ENCODE results near the gene MYMK. TPM values are rescaled to one million over a fixed set of nuclear protein-coding genes. Genes with fewer than 3 reads are reported as not detected.

MYMK gene
- total RNA-seq, 1 donor from 2014 or later: not detected

DNA sequence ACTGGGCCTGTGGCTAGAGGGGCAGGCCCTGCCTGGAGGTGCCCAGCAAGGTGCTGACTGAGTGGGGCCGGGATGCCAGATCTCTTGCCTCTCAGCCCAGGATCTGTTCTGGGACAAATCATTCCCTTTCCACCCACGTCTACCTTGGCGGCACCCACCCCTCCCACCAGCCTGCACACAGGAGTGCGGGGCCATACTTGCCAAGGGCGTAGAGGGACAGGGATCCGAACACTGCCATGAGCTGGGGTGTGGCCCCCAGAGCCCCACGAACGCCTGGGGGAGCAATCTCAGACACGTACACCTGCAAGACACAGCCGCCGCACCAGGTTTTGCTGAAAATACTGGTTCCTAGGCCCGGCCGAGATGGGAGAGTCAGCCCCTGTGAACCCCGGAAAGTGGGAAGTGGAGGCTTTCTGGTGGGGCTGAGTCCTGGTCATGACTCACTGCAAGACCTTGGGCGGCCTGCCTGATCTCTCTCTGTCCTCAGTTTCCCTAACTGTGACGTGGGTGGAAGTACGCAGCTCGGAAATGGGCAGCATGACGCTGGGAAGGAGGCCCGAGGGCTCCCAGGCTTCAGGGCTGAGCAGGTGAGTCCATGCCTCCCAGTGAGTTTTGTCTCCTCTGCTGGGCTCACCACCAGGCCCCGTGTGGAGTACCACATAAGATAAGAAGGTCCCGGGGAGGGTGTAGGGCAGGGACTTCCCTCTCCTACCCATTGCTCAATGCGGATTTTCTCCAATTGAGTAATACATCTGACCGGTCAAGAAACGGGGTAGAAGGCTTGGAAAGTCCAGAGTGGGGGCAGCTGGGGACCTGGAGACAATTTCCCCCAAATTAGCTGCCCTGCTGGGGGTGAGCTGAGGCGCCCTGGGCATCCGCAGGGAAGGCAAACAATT lies 48.5 kb downstream of the MYMK start:
- ATAC-seq (no peak), DNase-seq (ENCODE audit: missing footprints) (no peak)
- intact Hi-C loops (cut with DNase I): loop anchor here (5.0 to 10.0 kb wide), 2 partner anchors 59 to 441 kb away; partner anchors contain the start of genes GTF3C5 and REXO4

GRCh38 chr9:133475292-133476012 lies 49.3 kb downstream of the MYMK start:
- no peak for DNase-seq (ENCODE audit: missing footprints)
- no peak for ATAC-seq
- intact Hi-C loops (cut with DNase I): loop anchor here (5.0 to 10.0 kb wide), 2 partner anchors 58 to 441 kb away; partner anchors contain the start of genes GTF3C5 and REXO4

DNA sequence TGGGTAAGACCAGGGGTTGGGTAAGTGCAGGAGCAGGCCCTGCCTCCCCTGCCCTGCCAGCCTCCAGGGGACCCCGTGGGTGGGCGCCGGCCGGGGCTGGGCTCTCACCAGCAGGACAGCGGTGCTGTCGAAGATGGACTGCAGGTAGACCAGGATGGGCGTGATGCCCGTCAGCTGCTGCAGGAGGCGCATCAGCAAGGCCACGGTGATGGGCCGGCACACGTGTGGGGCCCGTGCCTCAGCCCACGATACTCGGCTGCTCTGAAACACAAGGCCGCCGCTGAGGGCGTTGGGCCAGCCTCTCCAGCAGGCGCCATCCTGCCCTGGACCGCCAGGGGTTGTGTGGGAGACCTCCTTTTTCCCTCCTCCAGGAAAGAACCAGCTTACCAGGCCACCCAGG lies 49.9 kb downstream of the MYMK start:
- intact Hi-C loops (cut with DNase I): loop anchor here (5.0 to 10.0 kb wide), 2 partner anchors 58 to 440 kb away; partner anchors contain the start of genes GTF3C5 and REXO4
- DNase-seq (ENCODE audit: missing footprints) (no peak), ATAC-seq (no peak)

GRCh38 chr9:133474215-133474614 lies 50.5 kb downstream of the MYMK start:
- ATAC-seq (no peak), DNase-seq (ENCODE audit: missing footprints) (no peak)
- intact Hi-C loops (cut with DNase I): loop anchor here (10.0 kb wide), 1 partner anchor 439 kb away; the partner anchor contains the start of gene GTF3C5

GRCh38 chr9:133473743-133474142 lies 51.0 kb downstream of the MYMK start:
- DNase-seq (ENCODE audit: missing footprints) (no peak), ATAC-seq (no peak)
- intact Hi-C loops (cut with DNase I): loop anchor here (10.0 kb wide), 1 partner anchor 439 kb away; the partner anchor contains the start of gene GTF3C5

GRCh38 chr9:133472753-133473378 lies 51.9 kb downstream of the MYMK start:
- no peak for ATAC-seq
- no peak for DNase-seq (ENCODE audit: missing footprints)
- intact Hi-C loops (cut with DNase I): loop anchor here (10.0 kb wide), 1 partner anchor 438 kb away; the partner anchor contains the start of gene GTF3C5

- no peak for ATAC-seq
- DNase-seq (ENCODE audit: missing footprints): no peak
- intact Hi-C loops (cut with DNase I): loop anchor here (10.0 kb wide), 1 partner anchor 437 kb away; the partner anchor contains the start of gene GTF3C5
Measured at GRCh38 chr9:133472277-133472645, 52.5 kb downstream of the MYMK start.

- intact Hi-C loops (cut with DNase I): loop anchor here (10.0 kb wide), 1 partner anchor 437 kb away; the partner anchor contains the start of gene GTF3C5
- DNase-seq (ENCODE audit: missing footprints) (no peak), ATAC-seq (no peak)
Measured at GRCh38 chr9:133471551-133472276, 53.0 kb downstream of the MYMK start.

- intact Hi-C loops (cut with DNase I): loop anchor here (10.0 kb wide), 1 partner anchor 436 kb away; the partner anchor contains the start of gene GTF3C5
- DNase-seq (ENCODE audit: missing footprints) (no peak), ATAC-seq (no peak)
Measured at GRCh38 chr9:133470988-133471387, 53.8 kb downstream of the MYMK start.

DNA sequence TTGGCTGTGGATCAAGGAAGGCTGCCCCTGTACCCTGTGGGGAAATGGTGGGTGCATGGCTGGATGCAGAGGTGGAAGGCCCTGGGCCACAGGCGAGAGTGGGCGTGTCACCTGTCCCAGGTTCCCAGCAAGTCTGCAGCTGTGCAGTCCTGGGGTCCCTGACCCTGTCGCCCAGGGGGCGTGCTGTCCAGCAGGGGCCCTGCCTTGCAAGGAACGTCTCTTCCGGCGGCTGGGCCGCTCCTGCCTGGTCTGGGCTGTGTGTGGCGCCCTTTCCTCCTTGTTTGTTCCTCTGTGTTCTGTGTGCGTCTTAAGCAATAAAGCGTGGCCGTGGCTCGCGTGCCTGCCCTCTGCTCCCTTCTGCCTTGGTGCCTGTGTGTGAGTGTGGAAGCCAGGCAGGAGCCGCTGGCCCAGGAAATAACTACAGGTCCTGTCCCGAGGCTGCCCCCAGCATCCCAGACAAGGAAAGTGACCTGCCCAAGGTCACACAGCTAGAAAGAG lies 54.3 kb downstream of the MYMK start:
- ATAC-seq (no peak), DNase-seq (ENCODE audit: missing footprints) (no peak)
- intact Hi-C loops (cut with DNase I): loop anchor here (10.0 kb wide), 1 partner anchor 436 kb away; the partner anchor contains the start of gene GTF3C5

GRCh38 chr9:133468777-133469421 lies 55.9 kb downstream of the MYMK start:
- intact Hi-C loops (cut with DNase I): no loop called here
- no peak for DNase-seq (ENCODE audit: missing footprints)

DNA sequence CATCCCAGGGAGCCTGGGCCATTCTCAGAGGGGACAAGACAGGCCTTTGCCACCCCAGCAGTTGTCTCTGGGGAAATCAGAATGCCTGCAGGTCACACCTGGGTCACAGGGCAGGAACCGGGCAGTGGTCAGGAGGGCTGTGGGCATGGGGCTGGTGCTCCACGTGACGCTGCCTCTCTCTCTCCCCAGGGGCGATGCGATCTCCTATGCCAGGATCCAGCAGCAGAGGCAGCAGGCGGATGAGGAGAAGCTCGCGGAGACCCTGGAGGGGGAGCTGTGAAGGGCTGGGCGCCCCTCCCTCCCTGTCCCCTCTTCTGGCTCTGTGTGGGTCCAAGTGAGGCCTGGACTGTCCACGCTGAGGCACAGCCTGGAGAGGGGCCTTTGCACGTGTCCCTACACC lies 56.4 kb downstream of the MYMK start:
- intact Hi-C loops (cut with DNase I): no loop called here
- ATAC-seq (no peak), DNase-seq (ENCODE audit: missing footprints) (no peak)

More at GRCh38 chr9:133468777-133469421, 55.9 kb downstream of the MYMK start:
- no peak for ATAC-seq

DNA sequence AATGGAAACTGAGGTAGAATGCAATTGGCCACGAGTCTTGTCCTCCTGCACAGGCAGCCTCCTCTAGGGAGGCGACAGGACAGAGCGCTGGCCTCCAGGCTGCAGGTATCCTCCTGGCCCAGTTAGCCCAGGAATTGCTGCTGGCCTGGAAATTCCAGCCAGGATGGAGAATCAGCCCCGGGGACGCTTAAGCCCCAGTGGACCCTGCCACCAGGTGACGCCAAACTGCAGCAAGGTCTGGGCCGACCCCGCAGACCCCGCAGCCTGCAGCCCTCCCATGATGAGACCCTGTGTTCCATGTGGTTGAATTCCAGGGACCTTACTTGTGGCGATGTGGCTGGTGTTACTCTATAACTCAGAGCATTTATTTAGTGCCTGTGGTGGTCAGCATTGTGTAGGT lies 57.7 kb downstream of the MYMK start:
- no peak for ATAC-seq
- no peak for DNase-seq (ENCODE audit: missing footprints)
- intact Hi-C loops (cut with DNase I): no loop called here

DNA sequence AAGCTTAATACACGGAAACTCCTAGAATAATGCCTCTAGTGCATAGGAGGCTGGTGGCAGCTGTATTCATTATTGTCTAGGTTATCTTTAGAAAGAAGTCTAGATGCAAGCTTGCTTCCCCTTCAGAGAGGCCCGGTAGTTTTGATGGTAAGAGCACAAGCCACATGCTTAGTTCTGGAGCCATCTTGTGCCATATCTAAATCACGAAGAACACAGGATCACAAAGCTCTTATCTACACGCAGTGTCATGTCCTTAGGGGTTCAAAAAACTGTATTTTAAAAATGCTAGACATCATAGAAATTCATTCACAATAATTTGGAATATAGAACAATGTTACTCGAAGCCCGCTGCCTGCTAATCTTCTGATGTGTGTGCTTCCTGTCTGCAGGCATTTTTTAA lies 58.8 kb downstream of the MYMK start:
- DNase-seq (ENCODE audit: missing footprints): no peak
- no peak for ATAC-seq
- intact Hi-C loops (cut with DNase I): no loop called here

DNA sequence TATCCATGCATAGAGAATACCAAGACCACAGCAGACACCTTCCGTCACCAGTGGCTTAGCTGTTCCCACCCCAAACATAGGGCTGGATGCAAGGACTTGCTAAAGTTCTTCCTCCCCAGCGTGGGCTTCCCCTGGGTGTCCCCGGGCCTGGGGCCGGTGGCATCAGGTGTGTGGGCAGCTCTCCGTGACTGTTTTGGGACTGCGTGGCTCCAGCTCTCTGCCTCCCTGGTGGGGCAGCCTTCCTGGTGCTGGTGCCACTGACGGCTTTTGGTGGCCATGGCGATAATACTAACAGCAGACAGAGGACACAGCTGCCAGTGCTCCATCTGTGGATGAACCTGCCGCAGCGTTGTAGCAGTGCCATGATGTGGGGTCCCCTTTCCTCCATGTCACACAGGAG lies 60.1 kb downstream of the MYMK start:
- intact Hi-C loops (cut with DNase I): no loop called here
- DNase-seq (ENCODE audit: missing footprints): no peak
- no peak for ATAC-seq
